ENCODE data around the gene KIF16B.
A peak's percentile ranks its signal among the peaks of the same experiment; 100 is the strongest.
"Not testable (repeated sequence)": the region's sequence is repeated elsewhere in the genome, so short reads cannot be mapped to it uniquely, and the experiment has no call there.

The KIF16B gene

GRCh38 chr20:16257021-16257420 lies 316.2 kb downstream of the KIF16B start:
- no peak for DNase-seq (ENCODE audit: low spot score)

GRCh38 chr20:16246870-16247269 lies 326.4 kb downstream of the KIF16B start:
- DNase-seq (ENCODE audit: low spot score) = no peak

GRCh38 chr20:16246291-16246690 lies 327.0 kb downstream of the KIF16B start:
- no peak for DNase-seq (ENCODE audit: low spot score)

GRCh38 chr20:16245879-16246278 lies 327.4 kb downstream of the KIF16B start:
- DNase-seq (ENCODE audit: low spot score) = no peak

- DNase-seq (ENCODE audit: low spot score) = no peak
Measured at GRCh38 chr20:16244892-16245291, 328.4 kb downstream of the KIF16B start.

GRCh38 chr20:16243470-16243869 lies 329.8 kb downstream of the KIF16B start:
- no peak for DNase-seq (ENCODE audit: low spot score)

- no peak for DNase-seq (ENCODE audit: low spot score)
Measured at GRCh38 chr20:16241911-16242310, 331.3 kb downstream of the KIF16B start.

GRCh38 chr20:16240355-16240754 lies 332.9 kb downstream of the KIF16B start:
- no peak for DNase-seq (ENCODE audit: low spot score)

GRCh38 chr20:16236589-16237241 lies 336.5 kb downstream of the KIF16B start:
- no peak for DNase-seq (ENCODE audit: low spot score)

GRCh38 chr20:16230402-16230801 lies 342.8 kb downstream of the KIF16B start:
- DNase-seq (ENCODE audit: low spot score) = no peak

- DNase-seq (ENCODE audit: low spot score) = no peak
Measured at GRCh38 chr20:16229813-16230212, 343.4 kb downstream of the KIF16B start.

GRCh38 chr20:16228722-16229121 lies 344.5 kb downstream of the KIF16B start:
- peak; percentile 7 for DNase-seq (ENCODE audit: low spot score)

GRCh38 chr20:16226961-16227360 lies 346.3 kb downstream of the KIF16B start:
- not testable (repeated sequence) for DNase-seq (ENCODE audit: low spot score)

GRCh38 chr20:16224836-16225235 lies 348.4 kb downstream of the KIF16B start:
- no peak for DNase-seq (ENCODE audit: low spot score)

GRCh38 chr20:16222859-16223411 lies 350.3 kb downstream of the KIF16B start:
- DNase-seq (ENCODE audit: low spot score) = no peak

All from NAMALWA (cell line).